Sigmoid colon (tissue), 7 donors: ENCODE measurements around the gene ITIH6. TPM values are rescaled to one million over a fixed set of nuclear protein-coding genes. Genes with fewer than 3 reads are reported as not detected.
"Not testable (repeated sequence)": the region's sequence is repeated elsewhere in the genome, so short reads cannot be mapped to it uniquely, and the experiment has no call there.

Experiments used
- DNase-seq: peaks from one replicate; pipeline ENCODE4 v3.0.0-alpha.2; 2019
- H3K27ac ChIP-seq, 4 donors: fragments of 200-600 bp; sonication (generic); one replicate each; pipeline ENCODE4 v1.5.1; 2016 to 2019; ENCODE audit warnings: mild to moderate bottlenecking in 1 of 4
- H3K27me3 ChIP-seq, 3 donors: fragments of 200-600 bp; sonication (generic); one replicate each; pipeline ENCODE4 v1.5.1; 2019; ENCODE audit warnings: mild to moderate bottlenecking in 1 of 3
- H3K36me3 ChIP-seq, 4 donors: fragments of 200-600 bp; sonication (generic); one replicate each; pipeline ENCODE4 v1.5.1; 2016 to 2019
- H3K4me1 ChIP-seq, 4 donors: fragments of 200-600 bp; sonication (generic); one replicate each; pipeline ENCODE4 v1.5.1; 2017 to 2019
- H3K4me3 ChIP-seq, 4 donors: fragments of 200-600 bp; sonication (generic); one replicate each; pipeline ENCODE4 v1.5.1; 2017 to 2019; ENCODE audit warnings: mild to moderate bottlenecking in 2 of 4, moderate library complexity in 1 of 4
- H3K9me3 ChIP-seq, 4 donors: fragments of 200-600 bp in 3 of 4; sonication (generic) in 3 of 4; one replicate each; pipeline versions ENCODE4 v1.5.1 to v1.6.1; 2013 to 2019
- CTCF ChIP-seq, 4 experiments: fragments of 450-650 bp in 3 of 4; fragments of 200-600 bp in 1 of 4; IDR thresholded peaks; one replicate each; pipeline ENCODE4 v1.5.1; 2016 to 2019; ENCODE audit warnings: antibody characterized with exemption in 4 of 4, mild to moderate bottlenecking in 3 of 4, moderate library complexity in 2 of 4
- EP300 ChIP-seq, 4 donors: sonication (generic); formaldehyde crosslinking; IDR thresholded peaks; one replicate each; pipeline ENCODE4 v1.6.1; 2017; ENCODE audit warnings: antibody characterized with exemption in 4 of 4
- POLR2A ChIP-seq, 2 donors: fragments of 450-650 bp; IDR thresholded peaks; one replicate each; pipeline ENCODE4 v1.6.1; 2016; ENCODE audit warnings: antibody characterized with exemption in 2 of 2, mild to moderate bottlenecking in 2 of 2, moderate library complexity in 2 of 2
- POLR2AphosphoS5 ChIP-seq, 4 donors: sonication (generic); formaldehyde crosslinking; IDR thresholded peaks; one replicate each; pipeline ENCODE4 v1.6.1; 2017; ENCODE audit warnings: antibody characterized with exemption in 4 of 4
- WGBS, 2 donors: extraction: QIAGEN DNeasy Blood & Tissue Kit; methylation state at CpG; one replicate each; pipeline ENCODE4 v1.1.7; 2013; 5-methylcytosine and 5-hydroxymethylcytosine counted together
- intact Hi-C: fragments of 100-400 bp; cut with DNase I; formaldehyde crosslinking; loops from one replicate; pipeline ENCODE4 v1.15.1; 2023
- polyA plus RNA-seq, 3 donors: library from polyadenylated mRNA; stranded (reverse); fragments of 200-250 nt; gene quantifications; one replicate each; pipeline ENCODE4 v1.2.3, GENCODE V29; 2013
- total RNA-seq, 4 donors: library from RNA; depleted of rRNA; stranded (reverse); fragments of >200 nt; gene quantifications; one replicate each; pipeline ENCODE4 v1.1.0, GENCODE V29; 2016
- donor health status: healthy with polysubstance abuse.
- donor health status: Bipolar disorder and iron deficiency.
- donor health status: healthy.

ITIH6 gene
- total and polyA plus RNA-seq, 7 donors, result under 0.01 TPM; not detected in 6

- intact Hi-C loops, result loop anchor here (1.0 to 10.0 kb wide), 8 partner anchors 167 to 907 kb away; partner anchors contain the start of genes APEX2, FGD1, GNL3L and PHF8
- 0 to 1% methylated on average over 17 of the region's 17 CpGs for WGBS, 2 donors
Observed at GRCh38 chrX:54807524-54808108, 9.6 kb upstream of the ITIH6 start, which contains the start of gene MAGED2. Gene MAGED2 (plus strand): TSS chrX:54807745. CDS start chrX:54809332, 1,587 bp downstream.

GRCh38 chrX:54799046-54799445 is 991 bp upstream of the ITIH6 start:
- DNase-seq, result no peak
- 87 to 100% methylated on average over 2 of the region's 2 CpGs for WGBS, 2 donors

More at GRCh38 chrX:54807524-54808108, 9.6 kb upstream of the ITIH6 start, which contains the start of gene MAGED2:
- peaks cover 6 to 26% (median 9%) of the 10 kb centered on the region in 4 donors for H3K36me3 ChIP-seq
- H3K9me3 ChIP-seq, result no peaks in the 10 kb centered on the region
- H3K4me1 ChIP-seq, result peaks cover 0 to 15% (median 11%) of the 10 kb centered on the region in 4 donors
- peak within 1 kb of the TSS; percentile 55 to 73 (median 70) for H3K4me3 ChIP-seq
- H3K27me3 ChIP-seq, result no peaks in the 10 kb centered on the region
- TF ChIP-seq POLR2AphosphoS5 (IDR thresholded peaks at IDR 0.05), result peak; percentile 24 to 84 (median 68)
- TF ChIP-seq POLR2A (IDR thresholded peaks at IDR 0.05), result peak; percentile 11 to 27
- no peak for TF ChIP-seq EP300 (IDR thresholded peaks at IDR 0.05)
- H3K27ac ChIP-seq, result peak within 1 kb of the TSS; percentile 87 to 91 (median 90)
- no peak for DNase-seq

GRCh38 chrX:54794795-54795194 is 3.3 kb downstream of the ITIH6 start:
- no peaks in the 10 kb centered on the region for H3K27me3 ChIP-seq
- no peaks in the 10 kb centered on the region for H3K4me1 ChIP-seq
- 48 to 78% methylated on average over 4 of the region's 4 CpGs for WGBS, 2 donors
- no peaks in the 10 kb centered on the region for H3K36me3 ChIP-seq
- intact Hi-C loops, result no loop called here
- no peak for TF ChIP-seq CTCF (IDR thresholded peaks at IDR 0.05)
- no peak overlapping the region for H3K27ac ChIP-seq
- H3K4me3 ChIP-seq, result no peak overlapping the region
- no peaks in the 10 kb centered on the region for H3K9me3 ChIP-seq
- no peak for DNase-seq

More at GRCh38 chrX:54799046-54799445, 991 bp upstream of the ITIH6 start:
- intact Hi-C loops, result no loop called here
- Histone ChIP-seq H3K27me3 (no peaks in the 10 kb centered on the region), H3K36me3 (no peaks in the 10 kb centered on the region), H3K27ac (no peak overlapping the region), H3K9me3 (no peaks in the 10 kb centered on the region), H3K4me3 (no peak overlapping the region), H3K4me1 (no peaks in the 10 kb centered on the region)
- TF ChIP-seq POLR2AphosphoS5 (IDR thresholded peaks at IDR 0.05) (no peak), EP300 (IDR thresholded peaks at IDR 0.05) (no peak), CTCF (IDR thresholded peaks at IDR 0.05) (no peak)

- TF ChIP-seq POLR2AphosphoS5 (IDR thresholded peaks at IDR 0.05) (no peak), EP300 (IDR thresholded peaks at IDR 0.05) (no peak), POLR2A (IDR thresholded peaks at IDR 0.05) (no peak), CTCF (IDR thresholded peaks at IDR 0.05) (no peak)
- H3K36me3 ChIP-seq, result no peaks in the 10 kb centered on the region
- H3K4me3 ChIP-seq, result no peak overlapping the region
- intact Hi-C loops, result no loop called here
- no peaks in the 10 kb centered on the region for H3K4me1 ChIP-seq
- H3K27me3 ChIP-seq, result no peaks in the 10 kb centered on the region
- no peaks in the 10 kb centered on the region for H3K9me3 ChIP-seq
- WGBS, 2 donors, result 28 to 42% methylated on average over 1 of the region's 1 CpG
- no peak overlapping the region for H3K27ac ChIP-seq
- no peak for DNase-seq
Observed at GRCh38 chrX:54794028-54794427, 4.0 kb downstream of the ITIH6 start.

GRCh38 chrX:54789405-54789804 is 8.7 kb downstream of the ITIH6 start:
- intact Hi-C loops, H3K4me1 ChIP-seq: not testable (repeated sequence)
- WGBS, 2 donors, result 73 to 80% methylated on average over 4 to 5 of the region's 5 CpGs

GRCh38 chrX:54788446-54788845 is 9.6 kb downstream of the ITIH6 start:
- intact Hi-C loops, result no loop called here
- WGBS, 2 donors, result 95 to 97% methylated on average over 9 of the region's 9 CpGs

More at GRCh38 chrX:54789405-54789804, 8.7 kb downstream of the ITIH6 start:
- not testable (repeated sequence) for H3K27me3 ChIP-seq, H3K36me3 ChIP-seq, DNase-seq, H3K27ac ChIP-seq, H3K9me3 ChIP-seq, H3K4me3 ChIP-seq

More at GRCh38 chrX:54788446-54788845, 9.6 kb downstream of the ITIH6 start:
- Histone ChIP-seq H3K4me1 (no peaks in the 10 kb centered on the region), H3K27ac (no peak overlapping the region), H3K9me3 (no peaks in the 10 kb centered on the region), H3K36me3 (no peaks in the 10 kb centered on the region), H3K27me3 (no peaks in the 10 kb centered on the region), H3K4me3 (no peak overlapping the region)
- no peak for DNase-seq
- TF ChIP-seq EP300 (IDR thresholded peaks at IDR 0.05), result no peak
- TF ChIP-seq CTCF (IDR thresholded peaks at IDR 0.05), result no peak
- TF ChIP-seq POLR2A (IDR thresholded peaks at IDR 0.05), result no peak
- no peak for TF ChIP-seq POLR2AphosphoS5 (IDR thresholded peaks at IDR 0.05)
